K562 (cell line): ENCODE results near the gene N4BP2L1. TPM values are rescaled to one million over a fixed set of nuclear protein-coding genes. Genes with fewer than 3 reads are reported as not detected.

Experiments used
- ATAC-seq: fragments of 200-7000 bp; cut with Tn5 transposase; 3 replicates; pipeline ENCODE4 v1.9.1; 2020; ENCODE audit warnings: moderate library complexity
- BruUV-seq: library from RNA; stranded (reverse); fragments of 400-500 nt; replicated peaks from 2 replicates; lab custom pipeline; 2021; lab: Mats Ljungman, UMichigan
- CTCF ChIA-PET: fragments of 300-600 bp; formaldehyde crosslinking; extraction: SDS; loops from one replicate; lab custom pipeline; 2021; ENCODE audit warnings: low intra/inter-chr PET ratio; lab: Yijun Ruan, JAX
- POLR2A ChIA-PET: fragments of 300-600, 350-650 bp; sonication (Branson Sonifier 250); formaldehyde crosslinking; extraction: SDS; loops from one replicate; lab custom pipeline; 2021; ENCODE audit warnings: antibody characterized with exemption, inconsistent platforms; lab: Yijun Ruan, JAX
- DNase-seq, 4 experiments: peaks; one replicate each; pipeline versions ENCODE4 v3.0.0 to v3.0.0-alpha.2; 2011 to 2018; ENCODE audit warnings: low spot score in 3 of 4, mixed read lengths in 3 of 4; ENCODE audit errors: extremely low read depth in 1 of 4
- FAIRE-seq: peaks from 2 replicates; lab custom pipeline; 2011; peaks lifted over from hg19 to GRCh38; lab: Jason Lieb, UNC
- H2AFZ ChIP-seq: 2 replicates; pipeline ENCODE4 v1.6.0; 2011; ENCODE audit warnings: low read depth, low read length, control low read depth, inconsistent platforms
- H3K27ac ChIP-seq: fragments of 200-600 bp; 3 replicates; pipeline ENCODE4 v1.8.0; 2011; ENCODE audit warnings: low read depth, mild to moderate bottlenecking, control low read depth, inconsistent platforms, low read length, moderate library complexity, mixed read lengths; ENCODE audit errors: extremely low read depth
- H3K27me3 ChIP-seq, 2 experiments: fragments of 300-600 bp in 1 of 2; 2 replicates in 1 of 2; 3 replicates in 1 of 2; pipeline versions ENCODE4 v1.6.0 to v1.8.0; 2011; ENCODE audit warnings: inconsistent platforms in 2 of 2, low read length in 2 of 2, mild to moderate bottlenecking in 1 of 2, mixed read lengths in 1 of 2, moderate library complexity in 1 of 2; ENCODE audit not compliant: control insufficient read depth in 2 of 2, insufficient read depth in 2 of 2
- H3K36me3 ChIP-seq: fragments of 300-600 bp; 3 replicates; pipeline ENCODE4 v1.8.0; 2011; ENCODE audit warnings: mild to moderate bottlenecking, low read length, inconsistent platforms; ENCODE audit not compliant: control insufficient read depth, insufficient read depth
- H3K4me1 ChIP-seq, 2 experiments: fragments of 200-600 bp in 1 of 2; replicated peaks in 1 of 2; 2 replicates in 1 of 2; 3 replicates in 1 of 2; pipeline versions ENCODE4 v1.5.1 to v1.8.0; 2011; ENCODE audit warnings: inconsistent platforms in 2 of 2, low read length in 2 of 2, mild to moderate bottlenecking in 1 of 2, mixed read lengths in 1 of 2, moderate library complexity in 1 of 2; ENCODE audit not compliant: control insufficient read depth in 2 of 2, insufficient read depth in 2 of 2
- H3K4me2 ChIP-seq: 2 replicates; pipeline ENCODE4 v1.6.1; 2011; ENCODE audit warnings: low read length, control low read depth, inconsistent platforms, mixed read lengths; ENCODE audit not compliant: insufficient read depth
- H3K4me3 ChIP-seq: fragments of 200-600 bp; sonication (generic), shearing (Covaris generic); 2 replicates; pipeline ENCODE4 v1.5.1; 2016; ENCODE audit warnings: control low read depth, inconsistent platforms
- H3K79me2 ChIP-seq: fragments of 200-600 bp; 3 replicates; pipeline ENCODE4 v1.8.0; 2011; ENCODE audit warnings: low read length, inconsistent platforms; ENCODE audit not compliant: control insufficient read depth, insufficient read depth
- H3K9ac ChIP-seq, 2 experiments: 2 replicates each; pipeline versions ENCODE4 v1.6.0 to v1.6.1; 2011; ENCODE audit warnings: low read depth in 2 of 2, low read length in 2 of 2, control low read depth in 1 of 2, inconsistent platforms in 1 of 2, mild to moderate bottlenecking in 1 of 2, mixed read lengths in 1 of 2; ENCODE audit not compliant: insufficient read depth in 1 of 2
- H3K9me1 ChIP-seq: one replicate; pipeline ENCODE4 v1.6.0; 2011; ENCODE audit warnings: inconsistent platforms, mild to moderate bottlenecking, low read length, moderate library complexity; ENCODE audit not compliant: control insufficient read depth, insufficient read depth
- H3K9me3 ChIP-seq: replicated peaks from 2 replicates; pipeline ENCODE4 v1.5.1; 2011; ENCODE audit warnings: low read depth, low read length, inconsistent platforms; ENCODE audit not compliant: control insufficient read depth, insufficient read depth
- H4K20me1 ChIP-seq: replicated peaks from 2 replicates; pipeline ENCODE4 v1.6.1; 2011; ENCODE audit warnings: low read length, inconsistent platforms, mixed read lengths; ENCODE audit not compliant: control insufficient read depth, insufficient read depth
- BRF1 ChIP-seq: IDR thresholded peaks from 3 replicates; pipeline ENCODE4 v1.6.1; 2011; ENCODE audit warnings: borderline replicate concordance, mild to moderate bottlenecking; ENCODE audit not compliant: insufficient read length; ENCODE audit errors: extremely low read depth
- FOXJ3 ChIP-seq: sonication (generic); formaldehyde crosslinking; IDR thresholded peaks from 2 replicates; pipeline ENCODE4 v1.4.0; 2020; ENCODE audit warnings: mild to moderate bottlenecking, missing genetic modification reagents
- MLX ChIP-seq, 2 experiments: fragments of 450-650 bp in 1 of 2; sonication (generic) in 1 of 2; formaldehyde crosslinking; conservative IDR thresholded peaks; 2 replicates each; pipeline versions ENCODE4 v1.4.0 to v1.8.1; 2020 to 2022; ENCODE audit warnings: mild to moderate bottlenecking in 1 of 2, missing genetic modification reagents in 1 of 2
- NR2F6 ChIP-seq: fragments of 450-650 bp; formaldehyde crosslinking; IDR thresholded peaks from 2 replicates; pipeline ENCODE4 v1.4.0; 2020; ENCODE audit warnings: mild to moderate bottlenecking
- RAD51 ChIP-seq: fragments of 450-650 bp; IDR thresholded peaks from 2 replicates; pipeline ENCODE4 v1.7.1; 2016; ENCODE audit warnings: low read depth, mild to moderate bottlenecking, borderline replicate concordance
- SNIP1 ChIP-seq: fragments of 450-650 bp; IDR thresholded peaks from 2 replicates; pipeline ENCODE4 v1.7.1; 2017; ENCODE audit warnings: low read depth, mild to moderate bottlenecking
- ZBTB8A ChIP-seq: fragments of 450-650 bp; IDR thresholded peaks from 2 replicates; pipeline ENCODE4 v1.6.1; 2018; ENCODE audit warnings: mild to moderate bottlenecking, moderate library complexity; ENCODE audit not compliant: partially characterized antibody
- ZNF76 ChIP-seq: fragments of 250-450 bp; sonication (Bioruptor Pico); IDR thresholded peaks from 2 replicates; pipeline ENCODE4 v1.4.0; 2020; ENCODE audit warnings: mild to moderate bottlenecking, moderate library complexity, borderline replicate concordance
- WGBS: fragments of 100-300 bp; shearing (Covaris generic); methylation state at CpG from one replicate; pipeline ENCODE4 v1.1.6; 2016; ENCODE audit warnings: low coverage, mixed read lengths; ENCODE audit not compliant: insufficient coverage; ENCODE audit errors: missing lambda C conversion rate; 5-methylcytosine and 5-hydroxymethylcytosine counted together
- in situ Hi-C: fragments of 300-500 bp; cut with MboI; formaldehyde crosslinking; loops from 4 replicates; pipeline ENCODE4 v1.15.0; 2018; ENCODE audit warnings: inconsistent platforms, mixed read lengths
- intact Hi-C: fragments of 100-400 bp; cut with micrococcal nuclease; formaldehyde crosslinking; loops from 2 replicates; pipeline ENCODE4 v1.14.2; 2022
- polyA plus RNA-seq, 8 experiments: library from polyadenylated mRNA; depleted of rRNA in 4 of 8; stranded (reverse) in 5 of 8; unstranded in 3 of 8; fragments of >200 nt; fragmentation: Nextera tagmentation in 2 of 8; fragmentation: Illumina TruSeq in 1 of 8; extraction: Ambion mirVana in 2 of 8; extraction: Trizol in 1 of 8; gene quantifications; 2 replicates each; pipeline versions ENCODE4 v1.2.1 to v1.2.3, GENCODE V29; 2011 to 2014; ENCODE audit warnings: inconsistent platforms in 1 of 8, missing spikeins in 1 of 8
- total RNA-seq, 7 experiments: library from RNA; depleted of rRNA in 6 of 7; stranded (reverse); fragments of >200 nt in 6 of 7; fragmentation: Illumina TruSeq in 2 of 7; extraction: Trizol in 2 of 7; gene quantifications; 2 replicates each; pipeline versions ENCODE4 v1.2.1 to v1.2.3, GENCODE V29; 2011 to 2021; ENCODE audit warnings: low replicate concordance in 1 of 7

Gene N4BP2L1
- total and polyA plus RNA-seq, 9 of the 15 experiments (the other 6 are each of a cell fraction or from before 2014, with no cell fraction given), result 0.06 to 0.33 (median 0.15) TPM; not detected in 1

- POLR2A ChIA-PET, result no interaction called here
Observed at GRCh38 chr13:32431361-32431760, 3.4 kb upstream of the N4BP2L1 start.

More at GRCh38 chr13:32431361-32431760, 3.4 kb upstream of the N4BP2L1 start:
- no peak for DNase-seq
- Histone ChIP-seq H3K27me3 (no peaks in the 10 kb centered on the region), H3K9me1 (no peaks in the 10 kb centered on the region)
- BruUV-seq, result no TSS peak
- intact Hi-C loops, result no loop called here
- CTCF ChIA-PET, result no interaction called here
- TF ChIP-seq SNIP1 (no peak), FOXJ3 (CRISPR knock-in tag) (no peak), ZBTB8A (no peak), NR2F6 (CRISPR knock-in tag) (no peak), ZNF76 (CRISPR knock-in tag) (no peak), RAD51 (no peak), BRF1 (no peak), MLX (CRISPR knock-in tag; conservative IDR thresholded peaks at IDR 0.05) (no peak)
- TF ChIP-seq, all 486 proteins: peak for 0
- in situ Hi-C loops, result no loop called here
- ATAC-seq, result 0 out of 3 replicates have a peak, but pooled peaks have one; percentile 21
- Histone ChIP-seq H3K9me3 (no peaks in the 10 kb centered on the region; the same call in 1 of the 2 replicates), H3K9ac (no peak overlapping the region), H3K79me2 (no peaks in the 10 kb centered on the region), H3K4me2 (no peak overlapping the region), H3K4me1 (no peaks in the 10 kb centered on the region), H2AFZ (no peak overlapping the region), H3K27ac (no peak overlapping the region), H3K4me3 (no peak overlapping the region), H4K20me1 (no peaks in the 10 kb centered on the region), H3K36me3 (no peaks in the 10 kb centered on the region)
- 25% methylated on average over 3 of the region's 5 CpGs for WGBS
- FAIRE-seq, result no peak
